ENCODE data around the gene GGTLC1.
"Not testable (repeated sequence)": the region's sequence is repeated elsewhere in the genome, so short reads cannot be mapped to it uniquely, and the experiment has no call there.

DNA sequence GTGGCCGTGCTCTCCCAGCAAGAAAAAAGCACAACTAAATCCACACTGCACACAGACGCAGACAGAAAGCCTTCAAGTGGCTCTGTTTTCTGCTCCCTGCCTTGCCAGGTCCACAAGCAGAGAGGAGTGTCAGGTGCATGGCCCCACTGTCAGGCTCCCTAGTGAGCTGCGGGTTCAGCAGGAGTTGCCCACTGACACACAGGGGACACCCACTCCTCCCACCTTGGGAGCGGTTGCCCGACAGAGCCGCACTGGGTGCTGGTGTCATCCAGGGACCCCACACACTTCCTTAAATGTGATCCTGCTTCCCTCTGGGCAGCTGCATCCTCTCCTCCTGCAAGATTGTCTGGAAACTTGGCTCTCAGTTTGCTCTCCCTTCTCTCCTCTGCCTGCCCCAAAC, 6.7 kb upstream of the GGTLC1 start:
- not testable (repeated sequence) for TF ChIP-seq CTCF (conservative IDR thresholded peaks at IDR 0.05; ENCODE audit: low read length); EZH2phosphoT487 (IDR thresholded peaks at IDR 0.05; ENCODE audit: borderline replicate concordance)

Data from Loucy (cell line).